Chondrocyte (in vitro differentiated cells): Measurements from ENCODE around the gene FOXE3. TPM values are rescaled to one million over a fixed set of nuclear protein-coding genes. Genes with fewer than 3 reads are reported as not detected.

Experiments used
- DNase-seq: peaks from one replicate; pipeline ENCODE4 v3.0.0; 2021; ENCODE audit warnings: mixed read lengths, low spot score
- H3K27ac Mint-ChIP-seq: one replicate; pipeline ENCODE4 v1.8.0; 2021; ENCODE audit warnings: mild to moderate bottlenecking, moderate library complexity, mixed read lengths; ENCODE audit not compliant: unreplicated experiment
- H3K27me3 Mint-ChIP-seq: 2 replicates; pipeline ENCODE4 v1.8.0; 2021; ENCODE audit warnings: low read depth, mixed read lengths
- H3K36me3 Mint-ChIP-seq: 2 replicates; pipeline ENCODE4 v1.8.0; 2021; ENCODE audit warnings: low read depth, mixed read lengths
- H3K4me1 Mint-ChIP-seq: 2 replicates; pipeline ENCODE4 v1.8.0; 2021; ENCODE audit warnings: low read depth, mild to moderate bottlenecking, mixed read lengths
- H3K4me3 Mint-ChIP-seq: one replicate; pipeline ENCODE4 v1.8.0; 2021; ENCODE audit warnings: mild to moderate bottlenecking, moderate library complexity, mixed read lengths; ENCODE audit not compliant: unreplicated experiment
- H3K9me3 Mint-ChIP-seq: 2 replicates; pipeline ENCODE4 v1.8.0; 2021; ENCODE audit warnings: low read depth, mixed read lengths
- CTCF ChIP-seq: fragments of 200-600 bp; sonication (generic); IDR thresholded peaks from 2 replicates; pipeline ENCODE4 v1.5.0; 2021; ENCODE audit warnings: antibody characterized with exemption, mild to moderate bottlenecking, moderate library complexity
- total RNA-seq: library from RNA; stranded (reverse); gene quantifications from 3 replicates; pipeline ENCODE4 v1.2.1, GENCODE V29; 2021

Gene FOXE3
- total RNA-seq, 1 donor from 2014 or later = not detected

- no peak for DNase-seq
- Mint-ChIP-seq H3K36me3 (peaks cover 3% of the 10 kb centered on the region), H3K4me3 (peak overlapping the region; percentile 63), H3K4me1 (peaks cover 57% of the 10 kb centered on the region), H3K27me3 (peaks cover 6% of the 10 kb centered on the region), H3K9me3 (no peaks in the 10 kb centered on the region), H3K27ac (peak overlapping the region; percentile 47)
- TF ChIP-seq CTCF = no peak
Observed at GRCh38 chr1:47434051-47434842, 18.2 kb downstream of the FOXE3 start.

GRCh38 chr1:47435506-47436303 lies 19.6 kb downstream of the FOXE3 start:
- Mint-ChIP-seq H3K4me1 (peaks cover 60% of the 10 kb centered on the region), H3K27me3 (peaks cover 12% of the 10 kb centered on the region), H3K36me3 (peaks cover 3% of the 10 kb centered on the region), H3K4me3 (peak overlapping the region; percentile 86), H3K9me3 (no peaks in the 10 kb centered on the region), H3K27ac (peak overlapping the region; percentile 70)
- no peak for TF ChIP-seq CTCF
- no peak for DNase-seq

- Mint-ChIP-seq H3K9me3 (no peaks in the 10 kb centered on the region), H3K4me3 (peak overlapping the region; percentile 86), H3K4me1 (peaks cover 54% of the 10 kb centered on the region), H3K27me3 (peaks cover 12% of the 10 kb centered on the region), H3K36me3 (peaks cover 3% of the 10 kb centered on the region), H3K27ac (peak overlapping the region; percentile 81)
- peak; percentile 90 for TF ChIP-seq CTCF
- DNase-seq = no peak
Observed at GRCh38 chr1:47436304-47436978, 20.4 kb downstream of the FOXE3 start.

GRCh38 chr1:47436979-47437446 lies 20.9 kb downstream of the FOXE3 start:
- H3K4me3 Mint-ChIP-seq = peak overlapping the region; percentile 86
- H3K36me3 Mint-ChIP-seq = peaks cover 3% of the 10 kb centered on the region
- H3K4me1 Mint-ChIP-seq = peaks cover 48% of the 10 kb centered on the region
- no peaks in the 10 kb centered on the region for H3K9me3 Mint-ChIP-seq
- no peak for DNase-seq
- peaks cover 12% of the 10 kb centered on the region for H3K27me3 Mint-ChIP-seq
- H3K27ac Mint-ChIP-seq = peak overlapping the region; percentile 81
- no peak for TF ChIP-seq CTCF
